ENCODE results near the gene C1QTNF6. TPM values are rescaled to one million over a fixed set of nuclear protein-coding genes. Genes with fewer than 3 reads are reported as not detected.

C1QTNF6 gene
- total and polyA plus RNA-seq, 2 of the 8 experiments (the other 6 are each of a cell fraction or from before 2014, with no cell fraction given): 3.1 to 6.5 TPM

- no peak overlapping the region for H4K8ac ChIP-seq (ENCODE audit: extremely low read depth, insufficient read depth, low read length)
- no peak overlapping the region for H2AK5ac ChIP-seq (ENCODE audit: low read depth, low read length)
- no peak overlapping the region for H3K14ac ChIP-seq (ENCODE audit: insufficient read length)
- no peak overlapping the region for H4K91ac ChIP-seq (replicated peaks; ENCODE audit: insufficient read length, low read length)
- no peak overlapping the region for H4K5ac ChIP-seq (ENCODE audit: insufficient read length, low read depth, low read length)
- H3K27ac ChIP-seq (ENCODE audit: low read depth, low read length): no peak overlapping the region
- no peaks in the 10 kb centered on the region for H3K9me3 ChIP-seq (ENCODE audit: insufficient read depth in 2 of 2, low read depth in 1 of 2, low read length in 1 of 2)
- no peak overlapping the region for H2AFZ ChIP-seq (ENCODE audit: low read length)
- H2BK20ac ChIP-seq (ENCODE audit: low read length): no peak overlapping the region
- H2BK12ac ChIP-seq (ENCODE audit: low read depth, low read length): no peak overlapping the region
- no peak overlapping the region for H3K23ac ChIP-seq (ENCODE audit: insufficient read length)
- no peaks in the 10 kb centered on the region for H3K79me1 ChIP-seq (ENCODE audit: low read depth, low read length)
- POLR2A ChIA-PET (ENCODE audit: partially characterized antibody): no interaction called here
- H3K4me3 ChIP-seq (ENCODE audit: extremely low read depth in 1 of 4, insufficient read depth in 2 of 4, low read depth in 3 of 4, low read length in 4 of 4): no peak overlapping the region
- H3K4ac ChIP-seq (replicated peaks; ENCODE audit: insufficient read length, low read depth, low read length): no peak overlapping the region
- no peaks in the 10 kb centered on the region for H3K36me3 ChIP-seq (ENCODE audit: control insufficient read depth in 2 of 4, insufficient read depth in 4 of 4, low read length in 3 of 4)
- WGBS, 2 experiments (ENCODE audit: extremely low coverage in 1 of 2, insufficient coverage in 1 of 2, insufficient read length in 1 of 2, insufficient replicate concordance in 2 of 2, low coverage in 1 of 2, low lambda C conversion rate in 2 of 2, missing lambda C conversion rate in 1 of 2): 78% methylated on average over 13 of the region's 13 CpGs; no CpG with 5 or more reads in 1 of the 2 experiments
- no peak overlapping the region for H3K56ac ChIP-seq (replicated peaks; ENCODE audit: insufficient read length, low read depth, low read length)
- no peak overlapping the region for H3K18ac ChIP-seq (ENCODE audit: extremely low read depth, low read length)
- H3K4me2 ChIP-seq (ENCODE audit: insufficient read depth in 1 of 2, low read depth in 2 of 2, low read length in 2 of 2): no peak overlapping the region
- H2BK5ac ChIP-seq (ENCODE audit: low read depth, low read length): no peak overlapping the region
- peaks cover 0 to 8% (median 3%) of the 10 kb centered on the region in 4 experiments; a peak in 6 of 7 replicates for H3K4me1 ChIP-seq (replicated peaks in 1 of 4; ENCODE audit: control insufficient read depth in 3 of 4, insufficient read depth in 4 of 4, low read length in 3 of 4)
- no peak overlapping the region for H2BK15ac ChIP-seq (ENCODE audit: low read length)
- DNase-seq (ENCODE audit: low read depth in 1 of 2, low spot score in 2 of 2) (no peak), FAIRE-seq (no peak)
- CTCF ChIA-PET (ENCODE audit: partially characterized antibody): interaction anchor here (1.4 kb wide), 1 partner anchor 10 kb away, joined by 4 read pairs; no protein-coding TSS in a partner anchor
- peaks cover 0 to 4% (median 1%) of the 10 kb centered on the region in 4 experiments; a peak in 3 of 7 replicates for H3K27me3 ChIP-seq (replicated peaks in 1 of 4; ENCODE audit: control insufficient read depth in 3 of 4, extremely low read depth in 1 of 4, insufficient read depth in 3 of 4, low read length in 3 of 4)
- H3K79me2 ChIP-seq (ENCODE audit: control insufficient read depth in 1 of 2, insufficient read depth in 2 of 2, low read length in 2 of 2): no peaks in the 10 kb centered on the region
- no peaks in the 10 kb centered on the region for H4K20me1 ChIP-seq (replicated peaks in 1 of 2; ENCODE audit: control insufficient read depth in 1 of 2, insufficient read depth in 2 of 2, low read length in 2 of 2)
- H2BK120ac ChIP-seq (replicated peaks; ENCODE audit: low read depth, low read length): no peak overlapping the region
- no peak overlapping the region for H3K9ac ChIP-seq (replicated peaks in 1 of 4; ENCODE audit: extremely low read depth in 1 of 4, low read depth in 3 of 4, low read length in 3 of 4)
- peaks cover 3% of the 10 kb centered on the region; the same call in 1 of the 2 replicates for H3K23me2 ChIP-seq (ENCODE audit: low read depth, low read length)
- TF ChIP-seq ZNF274 (IDR thresholded peaks at IDR 0.05; ENCODE audit: borderline replicate concordance, extremely low read depth, low read length): no peak
- no peak for TF ChIP-seq NRF1 (IDR thresholded peaks at IDR 0.05; ENCODE audit: low read depth, low read length)
- TF ChIP-seq ATF2 (IDR thresholded peaks at IDR 0.05; ENCODE audit: low read length): no peak
- TF ChIP-seq GABPA (IDR thresholded peaks at IDR 0.05; ENCODE audit: borderline replicate concordance, insufficient read depth, low read length): no peak
- TF ChIP-seq CEBPB (IDR thresholded peaks at IDR 0.05; ENCODE audit: low read depth, low read length): no peak
- TF ChIP-seq BRCA1 (IDR thresholded peaks at IDR 0.05; ENCODE audit: low read depth, low read length): no peak
- TF ChIP-seq BCL11A (IDR thresholded peaks at IDR 0.05; ENCODE audit: low read depth in 2 of 2, low read length in 2 of 2): no peak
- no peak for TF ChIP-seq POLR2AphosphoS5 (IDR thresholded peaks at IDR 0.05; ENCODE audit: low read depth, low read length)
- no peak for TF ChIP-seq PHF8 (conservative IDR thresholded peaks at IDR 0.05; ENCODE audit: low read depth, low read length)
- TF ChIP-seq E2F6 (IDR thresholded peaks at IDR 0.05): no peak
- TF ChIP-seq CREB1 (IDR thresholded peaks at IDR 0.05): no peak
- TF ChIP-seq EP300 (IDR thresholded peaks at IDR 0.05; ENCODE audit: borderline replicate concordance in 1 of 2, low read depth in 2 of 2, low read length in 2 of 2): no peak
- no peak for TF ChIP-seq CHD1 (IDR thresholded peaks at IDR 0.05; ENCODE audit: low read depth, low read length)
These were observed 26.6 kb upstream of the C1QTNF6 start for GRCh38 chr22:37214731-37215030.

Measured in H1 (cell line).